ENCODE data around the gene CLN5. TPM values are rescaled to one million over a fixed set of nuclear protein-coding genes. Genes with fewer than 3 reads are reported as not detected.

The CLN5 gene
- total RNA-seq, 1 donor from 2014 or later: 24.8 TPM

Other genes with a start within 250 kb of the CLN5 start
- gene KCTD12, start 105.7 kb upstream of the CLN5 start, total RNA-seq: 160 and 407 TPM in 2 replicates
- not detected in 2 replicates for gene ACOD1, start 43.6 kb upstream of the CLN5 start, total RNA-seq
- gene FBXL3, start 35.1 kb downstream of the CLN5 start, total RNA-seq: 45.1 and 61.1 TPM in 2 replicates

Measured in lung microvascular endothelial cell (primary cell).